GM18870 (cell line): Measurements from ENCODE around the gene P3H2.

Experiments
- ATAC-seq: cut with Tn5 transposase; IDR thresholded peaks from one replicate; pipeline ENCODE4 v1.9.1; 2021; ENCODE audit warnings: moderate library complexity; ENCODE audit not compliant: unreplicated experiment

The P3H2 gene

DNA sequence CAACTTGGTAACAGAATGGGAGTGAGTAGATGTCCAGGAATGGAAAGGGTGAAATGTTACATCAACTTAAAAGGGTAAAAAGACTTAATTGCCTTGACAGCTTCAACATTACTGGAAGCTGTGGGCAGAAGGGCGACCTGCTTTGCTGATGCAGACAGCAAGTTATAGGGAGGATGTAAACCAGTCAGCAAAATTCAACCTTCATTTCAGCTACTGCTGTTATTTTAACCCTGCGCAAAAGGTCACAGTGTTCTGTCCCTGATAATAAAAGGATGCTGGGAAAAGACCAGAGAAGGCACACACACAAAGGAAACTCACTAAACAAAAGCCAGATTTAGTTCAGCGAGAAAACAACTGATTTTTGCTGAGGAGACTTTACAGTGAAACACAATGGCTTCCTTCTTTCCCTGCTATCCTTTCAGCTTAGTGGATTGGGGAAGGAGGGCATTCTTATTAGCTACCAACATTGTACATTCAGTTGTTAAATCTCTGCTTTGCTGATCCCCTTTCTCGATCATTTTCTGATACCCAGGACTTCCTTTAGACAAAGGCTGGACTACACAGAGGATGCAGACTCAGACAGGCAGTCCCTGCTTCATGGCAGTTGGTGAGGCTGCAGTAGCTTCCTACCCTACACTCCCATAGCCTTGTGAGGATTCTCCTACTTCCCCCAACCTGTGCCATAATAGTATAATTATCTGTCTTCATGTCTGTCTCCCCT, 62.0 kb downstream of the P3H2 start:
- no peak for ATAC-seq

DNA sequence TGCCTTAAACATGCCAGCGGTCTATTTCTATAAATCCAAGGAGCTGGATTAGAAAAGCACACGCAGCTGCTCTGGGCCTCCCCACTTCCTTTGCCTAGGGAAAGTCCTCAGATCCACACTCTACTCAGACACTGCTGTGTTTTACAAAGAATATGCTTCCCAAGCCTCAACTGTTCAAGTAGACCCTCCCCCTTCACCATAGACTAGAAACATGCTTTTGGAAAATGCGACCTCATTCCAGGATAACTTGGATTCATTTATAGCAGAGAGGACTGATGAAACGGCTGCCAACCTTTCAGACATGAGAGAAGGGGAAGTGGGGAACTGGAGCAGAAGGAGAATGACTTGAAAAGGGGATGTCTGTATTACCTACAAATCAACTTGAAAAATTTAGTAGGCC, 64.0 kb downstream of the P3H2 start:
- no peak for ATAC-seq

DNA sequence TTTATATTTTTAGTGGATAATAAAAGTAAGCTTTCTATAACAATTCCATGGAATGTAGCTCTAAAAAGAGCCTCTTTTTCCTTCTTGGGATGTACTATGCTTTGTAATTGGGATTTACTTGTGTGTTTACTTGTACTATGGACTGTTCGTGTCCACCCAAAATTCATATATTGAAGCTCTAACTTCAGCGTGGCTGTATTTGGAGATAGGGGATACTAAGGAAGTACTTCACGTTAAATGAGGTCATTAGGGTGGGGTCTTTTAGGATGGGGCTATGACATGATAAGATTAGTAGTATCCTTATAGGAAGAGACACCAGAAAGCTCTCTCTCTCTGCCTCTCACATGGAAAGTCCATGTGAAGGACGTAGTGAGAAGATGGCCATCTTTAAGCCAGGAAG, 64.9 kb downstream of the P3H2 start:
- no peak for ATAC-seq

DNA sequence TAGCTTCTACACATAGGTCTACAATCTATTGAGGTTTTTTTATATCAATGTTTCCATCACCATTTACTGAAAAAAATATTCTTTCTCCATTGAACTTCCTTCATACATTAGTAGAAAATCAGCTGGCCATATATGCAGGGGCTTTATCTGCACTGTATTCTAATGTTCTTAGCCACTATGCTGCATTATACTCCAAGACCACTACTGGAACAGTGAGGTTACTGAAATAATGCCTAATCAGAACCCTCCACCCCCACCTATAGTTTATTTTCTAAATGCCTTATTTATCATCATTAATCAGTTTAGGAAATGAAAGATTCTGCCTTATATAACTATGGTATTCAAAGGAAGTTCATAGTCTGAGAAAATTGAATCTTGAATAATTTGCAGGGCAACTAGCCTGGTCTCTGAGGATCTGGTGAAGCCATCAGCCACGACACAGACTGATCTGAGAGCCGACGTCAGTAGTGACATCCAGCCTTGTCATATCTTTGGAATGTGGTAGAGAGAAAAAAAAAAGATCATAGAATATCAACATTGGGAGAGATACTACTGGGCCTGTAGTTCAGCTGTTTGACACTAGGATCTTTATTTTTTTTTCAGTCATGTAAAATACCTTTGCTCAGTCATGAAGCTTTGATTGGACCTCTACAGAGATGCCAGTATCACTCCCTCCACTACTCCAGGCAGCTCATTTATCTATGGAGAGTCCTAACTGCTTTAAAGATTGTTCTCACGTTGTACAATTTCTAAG, 66.6 kb downstream of the P3H2 start:
- no peak for ATAC-seq

DNA sequence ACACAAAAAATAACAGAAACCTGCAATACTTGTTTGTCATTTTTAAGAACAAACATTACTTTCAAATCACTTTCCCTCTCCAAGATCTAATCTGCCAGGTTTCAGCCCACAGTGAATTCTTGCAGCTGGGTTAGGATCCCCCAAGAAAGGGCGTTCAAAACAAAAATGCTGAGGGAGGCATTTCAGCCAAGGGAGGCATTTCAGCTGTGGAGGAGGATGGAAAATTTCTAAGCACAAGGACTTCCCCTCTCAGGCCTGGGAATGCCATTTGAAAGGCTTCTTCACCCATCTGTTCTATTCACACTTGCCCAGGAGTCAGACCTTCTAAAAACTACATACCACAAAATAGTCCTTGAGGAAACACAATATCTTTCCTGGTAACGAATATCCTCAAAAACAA, 69.1 kb downstream of the P3H2 start:
- ATAC-seq = no peak

DNA sequence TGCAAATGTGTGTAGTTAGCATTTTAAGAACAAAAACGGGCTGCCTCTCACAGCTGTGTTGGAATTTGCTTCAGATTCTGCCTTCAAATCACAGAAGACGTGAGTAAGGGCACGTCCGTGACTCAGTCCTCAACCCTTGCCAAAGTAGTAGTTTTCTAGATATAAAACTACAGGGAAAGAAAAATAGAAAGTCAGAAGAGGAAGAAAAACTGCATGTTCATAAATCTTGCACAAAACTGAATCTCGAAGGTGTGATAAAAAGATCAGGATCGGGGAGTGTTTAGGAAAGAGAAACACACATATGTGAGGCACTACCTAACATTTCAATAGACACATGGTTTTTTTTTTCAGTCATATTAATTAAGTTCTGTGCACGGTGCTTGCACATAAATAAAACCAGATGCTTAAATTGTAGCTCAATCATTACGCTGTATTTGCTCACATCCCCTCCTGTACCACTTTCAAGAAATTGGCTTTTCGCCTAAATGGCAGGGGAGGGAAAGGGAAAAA, 71.7 kb downstream of the P3H2 start:
- ATAC-seq = no peak

DNA sequence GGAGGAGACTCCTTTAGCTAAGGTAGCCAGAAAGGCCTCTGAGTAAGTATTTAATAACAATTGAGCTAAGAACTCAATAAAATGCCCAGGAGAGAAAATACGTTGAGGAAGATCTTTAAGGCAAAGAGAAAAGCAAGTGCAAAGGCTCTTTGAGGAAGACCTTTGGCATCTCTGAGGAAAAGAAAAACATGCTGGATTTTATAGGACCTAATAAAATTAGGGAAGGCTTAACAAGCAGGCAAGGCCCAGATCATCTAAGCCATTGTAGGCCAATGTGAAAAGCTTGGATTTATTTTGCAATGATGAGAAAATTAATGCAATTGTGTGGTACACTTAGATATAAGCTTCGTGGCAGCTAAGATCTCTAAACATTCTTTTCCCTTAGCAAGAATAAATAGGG, 75.7 kb downstream of the P3H2 start:
- ATAC-seq = no peak

DNA sequence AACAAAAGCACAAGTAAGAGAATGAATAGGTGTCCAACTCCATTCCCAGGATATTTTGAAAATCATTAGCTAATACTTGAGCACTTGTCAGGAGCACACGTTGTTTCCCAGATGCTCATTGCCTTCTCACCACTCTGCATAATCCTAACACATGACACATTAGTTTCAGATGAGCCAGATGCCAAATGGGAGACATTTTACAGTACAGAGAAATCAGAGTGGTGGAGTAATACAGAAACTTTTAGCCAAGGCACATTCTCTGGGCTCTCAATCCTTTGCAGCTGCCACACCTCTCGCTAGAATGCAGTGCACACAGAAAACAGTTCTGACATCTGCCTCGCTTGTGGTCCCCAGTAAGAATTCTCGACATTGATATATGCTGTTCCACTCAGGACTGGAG, 76.6 kb downstream of the P3H2 start:
- ATAC-seq = no peak

DNA sequence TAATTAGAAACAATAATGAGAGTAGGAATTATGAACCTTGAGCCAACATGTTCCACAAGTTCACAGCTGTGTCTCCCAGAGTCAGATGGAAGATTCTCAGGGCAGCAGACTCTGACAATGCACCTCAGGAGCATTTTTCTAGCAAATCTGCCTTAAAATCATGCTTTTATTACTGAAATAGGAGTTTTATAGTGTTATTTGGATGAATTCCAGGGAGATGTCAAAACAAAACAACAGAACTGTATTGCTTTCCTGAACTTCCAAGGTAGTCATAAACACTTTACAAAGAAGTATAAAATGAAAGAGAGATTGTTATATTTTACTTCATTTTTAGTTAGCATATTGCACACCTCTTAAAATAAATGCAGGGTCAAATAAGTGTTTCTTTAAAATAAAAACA, 77.0 kb downstream of the P3H2 start:
- ATAC-seq = no peak

DNA sequence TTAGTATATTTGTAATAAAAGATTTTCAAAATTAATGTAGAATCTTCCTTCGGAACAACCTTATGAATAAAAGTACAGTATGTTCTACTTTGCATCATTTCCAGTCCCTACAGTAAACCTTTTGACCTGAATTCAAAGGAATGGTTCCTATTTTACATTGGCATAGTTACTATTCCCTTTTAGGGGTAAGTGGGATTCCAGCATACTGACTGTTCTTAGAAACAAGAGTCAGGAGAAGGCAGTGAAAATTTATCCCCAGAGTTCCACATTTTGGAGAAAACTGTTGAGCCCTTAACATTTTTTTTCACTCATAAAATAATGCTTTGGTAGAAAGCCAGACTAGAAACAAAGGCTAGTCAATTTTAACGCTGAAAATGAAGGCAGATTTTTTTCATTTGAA, 78.1 kb downstream of the P3H2 start:
- ATAC-seq = no peak

DNA sequence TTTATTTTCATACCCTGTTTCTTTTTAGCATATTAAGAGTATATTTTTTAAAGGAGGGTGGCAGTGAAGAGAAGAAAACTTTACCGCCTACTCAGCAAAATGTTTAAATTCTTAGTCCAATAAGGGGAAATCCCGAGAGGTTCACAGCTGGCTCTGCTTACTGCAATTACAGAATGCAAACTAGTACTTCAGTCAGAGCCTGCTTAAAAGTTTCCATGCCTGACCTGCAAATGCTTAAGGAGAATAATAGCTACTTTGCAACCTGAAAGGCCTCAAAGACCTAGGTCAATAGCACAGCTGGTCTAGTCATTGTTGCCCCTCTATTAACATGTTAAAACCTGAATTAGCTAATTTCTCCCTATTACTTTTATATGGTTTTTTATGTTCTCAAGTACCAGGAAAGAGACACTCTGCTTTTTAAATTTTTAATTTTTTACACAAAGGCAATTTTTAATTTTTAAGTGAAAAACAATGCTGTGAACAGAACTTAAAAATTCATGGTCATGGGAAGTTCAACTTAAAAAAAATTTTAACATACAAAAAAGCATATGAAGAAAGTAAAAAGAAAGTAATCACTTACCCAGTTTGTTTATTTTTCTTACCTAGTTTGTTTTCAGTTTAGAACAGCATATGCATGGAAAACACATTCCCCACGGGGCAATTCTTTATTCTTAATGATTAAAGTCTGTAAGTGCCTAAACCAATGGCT, 79.2 kb downstream of the P3H2 start:
- peak; percentile 45 for ATAC-seq

DNA sequence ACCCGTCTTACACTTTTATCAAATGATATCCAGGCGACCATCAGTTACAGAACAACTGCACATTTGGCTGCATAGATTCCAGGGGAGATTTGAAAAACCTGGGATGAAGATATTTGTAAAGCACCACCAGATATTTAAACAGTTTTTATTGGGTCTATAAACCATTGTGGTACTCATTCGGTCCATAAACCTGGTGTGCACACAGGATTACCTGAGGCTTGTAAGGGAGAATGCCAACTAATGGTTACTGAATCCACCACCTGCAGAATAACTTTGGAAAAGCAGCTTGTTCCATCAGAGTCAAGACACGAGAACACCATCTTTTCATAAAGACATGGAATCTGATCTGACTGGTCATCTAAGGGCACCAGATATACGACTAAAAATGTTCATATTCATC, 80.6 kb downstream of the P3H2 start:
- no peak for ATAC-seq

DNA sequence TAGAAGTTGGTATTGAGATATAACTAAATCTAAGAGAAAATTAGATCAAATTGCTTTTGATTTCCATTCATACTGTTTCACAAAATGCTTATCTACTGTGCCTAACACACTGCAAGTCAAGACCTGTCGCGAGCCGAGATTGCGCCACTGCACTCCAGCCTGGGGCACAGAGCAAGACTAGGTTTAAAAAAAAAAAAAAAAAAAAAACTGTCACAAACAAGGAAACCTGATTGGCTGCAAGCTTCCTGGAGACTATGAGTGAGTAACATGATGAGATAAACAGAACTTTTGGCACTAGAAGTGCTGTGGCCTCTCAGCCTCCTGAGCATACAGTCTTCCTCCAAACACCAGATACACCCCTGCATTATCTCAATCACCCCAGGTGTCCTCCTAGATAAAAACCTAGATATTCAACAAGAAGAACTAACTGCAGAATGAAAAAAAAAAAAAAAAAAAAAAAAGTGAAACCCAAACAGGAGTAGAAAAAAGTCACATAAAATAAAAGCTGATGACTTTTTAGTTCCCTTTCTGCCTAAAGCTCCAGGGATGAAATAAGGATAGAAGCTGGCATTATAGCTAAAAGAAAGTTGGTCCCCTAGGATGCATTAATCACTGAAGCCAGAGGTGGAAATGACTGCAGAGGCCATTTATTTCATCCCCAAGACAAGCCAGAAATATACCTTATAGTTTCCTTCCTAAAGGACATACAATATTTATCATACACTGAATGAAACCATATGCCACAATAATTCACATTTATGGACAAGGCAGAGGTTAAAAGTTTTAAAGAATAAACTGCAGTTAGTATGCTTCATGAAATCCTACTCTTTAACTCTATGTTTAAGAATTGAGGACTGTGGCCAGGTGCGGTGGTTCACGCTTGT, 82.4 kb downstream of the P3H2 start:
- no peak for ATAC-seq

DNA sequence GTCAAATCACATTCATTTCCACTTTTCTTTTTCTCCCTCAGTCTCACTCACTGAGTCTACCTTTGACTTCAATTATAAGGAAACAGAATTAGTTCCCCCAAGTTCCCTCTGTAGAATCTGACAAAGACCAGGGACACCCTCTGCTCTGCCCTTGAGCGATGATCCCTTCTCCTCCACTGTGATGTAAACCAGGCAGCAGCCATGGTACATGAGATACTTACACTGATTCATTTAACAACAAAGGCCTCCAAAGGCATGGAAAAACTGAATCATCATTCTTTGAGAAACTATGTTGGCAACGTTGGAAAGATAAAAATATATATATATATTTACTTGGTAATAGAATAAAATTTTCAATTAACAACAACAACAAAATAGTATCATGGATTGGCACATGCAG, 84.1 kb downstream of the P3H2 start:
- ATAC-seq = no peak

DNA sequence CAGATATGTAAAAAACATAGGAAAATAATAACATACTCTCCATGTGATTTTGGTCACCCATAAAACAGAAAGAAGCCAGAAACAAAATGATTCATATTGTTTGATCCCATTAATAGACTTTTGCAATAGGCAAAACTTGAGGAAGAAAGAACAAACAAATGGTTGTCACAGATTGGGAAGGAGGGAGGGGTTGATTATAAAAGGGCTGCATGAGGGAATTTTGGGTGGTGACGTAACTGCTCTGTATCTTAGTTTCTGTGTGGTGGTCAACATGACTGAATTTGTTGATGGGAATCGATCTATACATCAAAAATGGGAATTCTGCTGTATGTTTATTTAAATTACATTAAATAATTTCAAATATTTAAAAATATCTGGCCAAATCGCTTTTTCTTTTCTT, 86.3 kb downstream of the P3H2 start:
- ATAC-seq = no peak

DNA sequence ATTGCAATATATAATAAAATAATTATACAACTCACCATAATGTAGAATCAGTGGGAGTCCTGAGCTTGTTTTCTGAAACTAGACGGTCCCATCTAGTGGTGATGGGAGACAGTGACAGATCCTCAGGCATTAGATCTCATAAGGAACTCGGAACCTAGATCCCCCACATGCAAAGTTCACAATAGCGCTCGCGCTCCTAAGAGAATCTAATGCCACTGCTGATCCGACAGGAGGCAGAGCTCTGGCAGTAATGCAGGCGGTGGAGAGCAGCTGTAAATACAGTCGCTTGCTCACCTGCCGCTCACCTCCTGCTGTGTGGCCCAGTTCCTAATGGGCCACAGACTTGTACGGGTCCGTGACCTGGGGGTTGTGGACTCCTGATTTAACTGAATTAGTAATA, 87.8 kb downstream of the P3H2 start:
- ATAC-seq = no peak

DNA sequence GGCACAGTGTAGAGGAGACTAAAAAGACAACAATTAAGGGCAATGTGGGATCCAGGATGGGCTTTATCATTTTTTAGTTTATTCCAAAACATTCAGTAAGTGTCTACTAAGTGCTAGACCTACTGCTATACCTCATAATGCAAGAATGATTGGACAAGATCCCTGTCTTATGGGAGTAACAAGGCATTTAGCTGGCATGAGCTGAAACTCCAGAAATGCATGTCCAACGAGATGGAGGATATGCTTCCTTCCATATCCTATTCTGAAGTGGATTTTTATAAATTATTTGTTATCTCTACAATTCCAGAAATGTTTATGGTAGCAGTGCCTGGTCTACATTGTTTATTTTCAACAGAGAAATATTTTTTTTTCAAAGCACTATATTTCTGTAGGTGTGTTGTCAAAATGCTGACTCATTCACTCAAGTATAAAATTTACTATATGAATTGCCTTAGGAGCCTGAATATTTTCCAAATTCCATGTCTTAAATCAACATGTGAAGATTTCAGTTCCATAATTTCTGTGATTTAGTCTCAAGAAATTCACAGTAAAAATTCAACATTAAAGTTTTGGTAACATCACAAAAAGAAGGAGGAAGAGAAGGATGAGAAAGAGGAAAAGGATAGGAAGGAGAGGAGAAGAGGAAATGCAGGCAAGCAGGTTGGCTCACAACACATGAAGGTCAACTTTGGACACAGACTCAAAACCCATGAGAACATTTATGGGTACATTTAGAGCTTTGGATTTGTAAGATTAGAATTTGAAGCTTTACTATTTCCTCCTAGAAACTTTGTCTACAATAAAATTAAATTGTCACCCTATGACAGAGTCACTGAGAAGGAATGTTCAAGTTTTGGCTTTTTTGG, 88.6 kb downstream of the P3H2 start:
- no peak for ATAC-seq

DNA sequence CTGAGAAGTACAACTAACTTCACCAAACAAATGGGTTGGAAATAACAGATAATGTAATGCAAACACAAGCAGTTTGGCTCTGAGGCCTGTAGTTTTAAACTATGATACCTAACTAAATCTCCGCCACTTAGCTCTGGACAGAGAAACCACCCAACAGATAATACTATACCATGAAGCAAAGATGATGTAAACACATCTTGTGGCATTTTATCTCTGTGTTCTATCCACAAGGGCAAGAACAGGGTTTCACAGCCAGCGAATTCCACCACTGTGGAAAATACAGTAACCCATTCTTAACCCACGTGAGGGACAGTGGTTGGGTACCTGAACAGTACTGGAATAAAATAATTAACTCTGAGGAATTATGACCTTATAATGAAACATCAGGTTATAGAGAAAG, 93.6 kb downstream of the P3H2 start:
- no peak for ATAC-seq

DNA sequence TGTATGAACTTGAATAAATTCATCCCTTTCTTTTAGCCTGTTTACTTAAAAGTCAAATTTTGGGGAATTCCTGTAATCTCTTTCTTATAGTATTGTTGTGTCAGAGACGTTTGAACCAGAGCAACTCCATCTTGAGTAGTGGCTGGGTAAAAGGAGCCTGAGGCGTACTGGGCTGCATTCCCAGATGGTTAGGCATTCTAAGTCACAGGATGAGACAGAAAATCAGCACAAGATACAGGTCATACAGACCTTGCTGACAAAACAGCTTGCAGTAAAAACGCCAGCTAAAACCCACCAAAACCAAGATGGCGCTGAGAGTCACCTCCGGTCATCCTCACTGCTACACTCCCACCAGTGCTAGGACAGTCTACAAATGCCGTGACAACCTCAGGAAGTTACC, 94.5 kb downstream of the P3H2 start:
- ATAC-seq = no peak

DNA sequence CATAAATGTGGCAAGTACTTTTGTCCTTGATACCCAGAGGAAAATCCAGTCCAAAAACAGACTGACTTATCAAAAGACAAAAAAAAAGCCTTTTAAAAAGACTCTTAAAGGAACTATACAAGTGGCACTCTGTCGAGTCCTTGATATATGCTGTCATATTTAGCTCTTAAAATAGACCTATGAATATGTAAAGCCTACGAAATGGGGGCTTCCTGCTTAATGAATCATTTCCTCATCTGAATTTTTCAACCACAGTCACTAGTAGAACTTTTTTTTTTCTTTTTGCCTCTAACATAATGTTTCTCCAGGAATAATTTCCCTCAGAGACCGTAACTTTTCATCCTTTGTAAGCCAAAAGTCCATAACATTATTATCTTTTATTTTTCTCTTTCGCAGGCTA, 95.8 kb downstream of the P3H2 start:
- ATAC-seq = peak; percentile 49
